Central memory CD4-positive, alpha-beta T cell (primary cell): ENCODE results near the gene SOX6.
"Not testable (repeated sequence)": the region's sequence is repeated elsewhere in the genome, so short reads cannot be mapped to it uniquely, and the experiment has no call there.

ENCODE experiments used
- DNase-seq: peaks from one replicate; pipeline ENCODE4 v3.0.0; 2022

SOX6 gene

GRCh38 chr11:16029151-16029550, 327.2 kb downstream of the SOX6 start:
- not testable (repeated sequence) for DNase-seq

GRCh38 chr11:16028419-16028818, 327.9 kb downstream of the SOX6 start:
- no peak for DNase-seq

GRCh38 chr11:16027621-16028020, 328.7 kb downstream of the SOX6 start:
- no peak for DNase-seq

- DNase-seq, result no peak
Observed at GRCh38 chr11:16026849-16027248, 329.5 kb downstream of the SOX6 start.

GRCh38 chr11:16018931-16019330, 337.4 kb downstream of the SOX6 start:
- no peak for DNase-seq

GRCh38 chr11:16016468-16016829, 339.9 kb downstream of the SOX6 start:
- DNase-seq, result no peak

- DNase-seq, result no peak
Observed at GRCh38 chr11:16015741-16016467, 340.4 kb downstream of the SOX6 start.

- DNase-seq, result no peak
Observed at GRCh38 chr11:16013649-16014275, 342.6 kb downstream of the SOX6 start.

- no peak for DNase-seq
Observed at GRCh38 chr11:16013242-16013641, 343.1 kb downstream of the SOX6 start.

- no peak for DNase-seq
Observed at GRCh38 chr11:16012125-16012751, 344.1 kb downstream of the SOX6 start.

GRCh38 chr11:16011396-16011795, 344.9 kb downstream of the SOX6 start:
- DNase-seq, result no peak

- DNase-seq, result no peak
Observed at GRCh38 chr11:16009021-16009420, 347.3 kb downstream of the SOX6 start.

- DNase-seq, result no peak
Observed at GRCh38 chr11:16007514-16007913, 348.8 kb downstream of the SOX6 start.

GRCh38 chr11:16002942-16003341, 353.4 kb downstream of the SOX6 start:
- no peak for DNase-seq

- DNase-seq, result no peak
Observed at GRCh38 chr11:16001899-16002426, 354.4 kb downstream of the SOX6 start.

- no peak for DNase-seq
Observed at GRCh38 chr11:16001044-16001568, 355.2 kb downstream of the SOX6 start.

- no peak for DNase-seq
Observed at GRCh38 chr11:16000065-16000464, 356.3 kb downstream of the SOX6 start.

- no peak for DNase-seq
Observed at GRCh38 chr11:15993345-15993744, 363.0 kb downstream of the SOX6 start.

- no peak for DNase-seq
Observed at GRCh38 chr11:15991215-15991614, 365.1 kb downstream of the SOX6 start.

- DNase-seq, result no peak
Observed at GRCh38 chr11:15989685-15990084, 366.7 kb downstream of the SOX6 start.

GRCh38 chr11:15988693-15989231, 367.6 kb downstream of the SOX6 start:
- DNase-seq, result no peak

- no peak for DNase-seq
Observed at GRCh38 chr11:15988016-15988550, 368.3 kb downstream of the SOX6 start.

GRCh38 chr11:15987046-15987445, 369.3 kb downstream of the SOX6 start:
- DNase-seq, result no peak
